T-helper 1 cell treated with Interleukin-12 subunit alpha and Interleukin-12 subunit beta and Interleukin-4 antibody, amounts not matched to agents 30 μg/mL and 1 μg/mL, for 36 hours (primary cell): ENCODE data around the gene ZNF134.

Source experiments
- H3K27ac Mint-ChIP-seq: one replicate; pipeline ENCODE4 v1.8.0; 2021; ENCODE audit warnings: mild to moderate bottlenecking, mixed read lengths
- H3K27me3 Mint-ChIP-seq: one replicate; pipeline ENCODE4 v1.8.0; 2021; ENCODE audit warnings: low read depth, mixed read lengths
- H3K36me3 Mint-ChIP-seq: one replicate; pipeline ENCODE4 v1.8.0; 2021; ENCODE audit warnings: low read depth, mixed read lengths
- H3K4me1 Mint-ChIP-seq: one replicate; pipeline ENCODE4 v1.8.0; 2021; ENCODE audit warnings: low read depth, mixed read lengths
- H3K4me3 Mint-ChIP-seq: one replicate; pipeline ENCODE4 v1.8.0; 2021; ENCODE audit warnings: mild to moderate bottlenecking, moderate library complexity, mixed read lengths
- H3K9me3 Mint-ChIP-seq: one replicate; pipeline ENCODE4 v1.8.0; 2021; ENCODE audit warnings: mixed read lengths

Gene ZNF134

GRCh38 chr19:57615346-57615745, 1.3 kb downstream of the ZNF134 start:
- peaks cover 84% of the 10 kb centered on the region for H3K9me3 Mint-ChIP-seq
- H3K27ac Mint-ChIP-seq, result peak overlapping the region; percentile 9
- H3K4me3 Mint-ChIP-seq, result peak overlapping the region; percentile 85
- H3K27me3 Mint-ChIP-seq, result no peaks in the 10 kb centered on the region
- H3K36me3 Mint-ChIP-seq, result peaks cover 61% of the 10 kb centered on the region
- H3K4me1 Mint-ChIP-seq, result peaks cover 15% of the 10 kb centered on the region

- no peak overlapping the region for H3K27ac Mint-ChIP-seq
- H3K27me3 Mint-ChIP-seq, result no peaks in the 10 kb centered on the region
- peaks cover 90% of the 10 kb centered on the region for H3K36me3 Mint-ChIP-seq
- H3K9me3 Mint-ChIP-seq, result peaks cover 91% of the 10 kb centered on the region
- H3K4me3 Mint-ChIP-seq, result no peak overlapping the region
- H3K4me1 Mint-ChIP-seq, result peaks cover 3% of the 10 kb centered on the region
Measured at GRCh38 chr19:57620673-57621348, 6.8 kb downstream of the ZNF134 start.

GRCh38 chr19:57623091-57623490, 9.0 kb downstream of the ZNF134 start:
- no peaks in the 10 kb centered on the region for H3K4me1 Mint-ChIP-seq
- no peaks in the 10 kb centered on the region for H3K27me3 Mint-ChIP-seq
- no peak overlapping the region for H3K27ac Mint-ChIP-seq
- H3K4me3 Mint-ChIP-seq, result no peak overlapping the region
- peaks cover 68% of the 10 kb centered on the region for H3K36me3 Mint-ChIP-seq
- H3K9me3 Mint-ChIP-seq, result peaks cover 85% of the 10 kb centered on the region

GRCh38 chr19:57632987-57633831, 19.2 kb downstream of the ZNF134 start, which contains the start of gene ZNF211:
ZNF211 (plus strand) TSS chr19:57633168; CDS start chr19:57633347, 179 bp downstream.
- Mint-ChIP-seq H3K4me1 (peaks cover 16% of the 10 kb centered on the region), H3K4me3 (peak within 1 kb of the TSS; percentile 92), H3K36me3 (peaks cover 40% of the 10 kb centered on the region), H3K9me3 (peaks cover 56% of the 10 kb centered on the region), H3K27me3 (no peaks in the 10 kb centered on the region), H3K27ac (peak within 1 kb of the TSS; percentile 88)

- H3K4me1 Mint-ChIP-seq, result peaks cover 16% of the 10 kb centered on the region
- H3K9me3 Mint-ChIP-seq, result peaks cover 58% of the 10 kb centered on the region
- H3K27ac Mint-ChIP-seq, result no peak overlapping the region
- H3K4me3 Mint-ChIP-seq, result peak overlapping the region; percentile 92
- H3K36me3 Mint-ChIP-seq, result peaks cover 46% of the 10 kb centered on the region
- H3K27me3 Mint-ChIP-seq, result no peaks in the 10 kb centered on the region
Measured at GRCh38 chr19:57633832-57634131, 19.7 kb downstream of the ZNF134 start.

GRCh38 chr19:57637379-57637778, 23.3 kb downstream of the ZNF134 start:
- H3K9me3 Mint-ChIP-seq, result peaks cover 78% of the 10 kb centered on the region
- H3K4me1 Mint-ChIP-seq, result peaks cover 16% of the 10 kb centered on the region
- H3K27ac Mint-ChIP-seq, result no peak overlapping the region
- peaks cover 80% of the 10 kb centered on the region for H3K36me3 Mint-ChIP-seq
- no peak overlapping the region for H3K4me3 Mint-ChIP-seq
- no peaks in the 10 kb centered on the region for H3K27me3 Mint-ChIP-seq

- no peaks in the 10 kb centered on the region for H3K4me1 Mint-ChIP-seq
- H3K36me3 Mint-ChIP-seq, result peaks cover 71% of the 10 kb centered on the region
- H3K27ac Mint-ChIP-seq, result no peak overlapping the region
- H3K4me3 Mint-ChIP-seq, result no peak overlapping the region
- H3K9me3 Mint-ChIP-seq, result peaks cover 89% of the 10 kb centered on the region
- H3K27me3 Mint-ChIP-seq, result no peaks in the 10 kb centered on the region
Measured at GRCh38 chr19:57641715-57642234, 27.7 kb downstream of the ZNF134 start.

- peaks cover 89% of the 10 kb centered on the region for H3K9me3 Mint-ChIP-seq
- H3K36me3 Mint-ChIP-seq, result peaks cover 64% of the 10 kb centered on the region
Measured at GRCh38 chr19:57642396-57643046, 28.5 kb downstream of the ZNF134 start.

GRCh38 chr19:57643734-57644133, 29.7 kb downstream of the ZNF134 start:
- Mint-ChIP-seq H3K4me1 (no peaks in the 10 kb centered on the region), H3K4me3 (no peak overlapping the region), H3K27ac (no peak overlapping the region), H3K27me3 (no peaks in the 10 kb centered on the region), H3K36me3 (peaks cover 54% of the 10 kb centered on the region), H3K9me3 (peaks cover 91% of the 10 kb centered on the region)

More at GRCh38 chr19:57642396-57643046, 28.5 kb downstream of the ZNF134 start:
- H3K27me3 Mint-ChIP-seq, result no peaks in the 10 kb centered on the region
- H3K4me1 Mint-ChIP-seq, result no peaks in the 10 kb centered on the region
- H3K4me3 Mint-ChIP-seq, result no peak overlapping the region
- H3K27ac Mint-ChIP-seq, result no peak overlapping the region

GRCh38 chr19:57648331-57649003, 34.4 kb downstream of the ZNF134 start:
- Mint-ChIP-seq H3K27me3 (no peaks in the 10 kb centered on the region), H3K4me1 (no peaks in the 10 kb centered on the region), H3K36me3 (peaks cover 6% of the 10 kb centered on the region), H3K27ac (no peak overlapping the region), H3K4me3 (no peak overlapping the region), H3K9me3 (peaks cover 72% of the 10 kb centered on the region)

- H3K9me3 Mint-ChIP-seq, result peaks cover 78% of the 10 kb centered on the region
- no peak overlapping the region for H3K27ac Mint-ChIP-seq
- no peak overlapping the region for H3K4me3 Mint-ChIP-seq
Measured at GRCh38 chr19:57651654-57651996, 37.6 kb downstream of the ZNF134 start.

GRCh38 chr19:57653689-57654088, 39.6 kb downstream of the ZNF134 start:
- H3K36me3 Mint-ChIP-seq, result no peaks in the 10 kb centered on the region
- H3K27me3 Mint-ChIP-seq, result no peaks in the 10 kb centered on the region
- H3K27ac Mint-ChIP-seq, result no peak overlapping the region
- no peak overlapping the region for H3K4me3 Mint-ChIP-seq
- peaks cover 69% of the 10 kb centered on the region for H3K9me3 Mint-ChIP-seq
- no peaks in the 10 kb centered on the region for H3K4me1 Mint-ChIP-seq

More at GRCh38 chr19:57651654-57651996, 37.6 kb downstream of the ZNF134 start:
- H3K27me3 Mint-ChIP-seq, result no peaks in the 10 kb centered on the region
- no peaks in the 10 kb centered on the region for H3K4me1 Mint-ChIP-seq
- H3K36me3 Mint-ChIP-seq, result no peaks in the 10 kb centered on the region

- Mint-ChIP-seq H3K9me3 (peaks cover 69% of the 10 kb centered on the region), H3K27me3 (no peaks in the 10 kb centered on the region), H3K27ac (no peak overlapping the region), H3K4me1 (no peaks in the 10 kb centered on the region), H3K36me3 (no peaks in the 10 kb centered on the region), H3K4me3 (no peak overlapping the region)
Measured at GRCh38 chr19:57655443-57655842, 41.4 kb downstream of the ZNF134 start.

GRCh38 chr19:57656346-57656745, 42.3 kb downstream of the ZNF134 start:
- Mint-ChIP-seq H3K4me3 (no peak overlapping the region), H3K9me3 (peaks cover 68% of the 10 kb centered on the region), H3K4me1 (no peaks in the 10 kb centered on the region), H3K36me3 (no peaks in the 10 kb centered on the region), H3K27ac (no peak overlapping the region), H3K27me3 (no peaks in the 10 kb centered on the region)
